GM12874 (cell line): ENCODE data around the gene MYD88.

Source experiments
- TF ChIP-seq, protein P1 (sequence below): IDR thresholded peaks from 2 replicates; pipeline ENCODE4 v1.5.1; 2011; ENCODE audit warnings: low read depth, mild to moderate bottlenecking, control low read depth, low read length, moderate library complexity; ENCODE audit not compliant: insufficient read depth

The MYD88 gene

GRCh38 chr3:38114875-38115644 is 23.4 kb upstream of the MYD88 start:
- TF ChIP-seq, protein P1, sequence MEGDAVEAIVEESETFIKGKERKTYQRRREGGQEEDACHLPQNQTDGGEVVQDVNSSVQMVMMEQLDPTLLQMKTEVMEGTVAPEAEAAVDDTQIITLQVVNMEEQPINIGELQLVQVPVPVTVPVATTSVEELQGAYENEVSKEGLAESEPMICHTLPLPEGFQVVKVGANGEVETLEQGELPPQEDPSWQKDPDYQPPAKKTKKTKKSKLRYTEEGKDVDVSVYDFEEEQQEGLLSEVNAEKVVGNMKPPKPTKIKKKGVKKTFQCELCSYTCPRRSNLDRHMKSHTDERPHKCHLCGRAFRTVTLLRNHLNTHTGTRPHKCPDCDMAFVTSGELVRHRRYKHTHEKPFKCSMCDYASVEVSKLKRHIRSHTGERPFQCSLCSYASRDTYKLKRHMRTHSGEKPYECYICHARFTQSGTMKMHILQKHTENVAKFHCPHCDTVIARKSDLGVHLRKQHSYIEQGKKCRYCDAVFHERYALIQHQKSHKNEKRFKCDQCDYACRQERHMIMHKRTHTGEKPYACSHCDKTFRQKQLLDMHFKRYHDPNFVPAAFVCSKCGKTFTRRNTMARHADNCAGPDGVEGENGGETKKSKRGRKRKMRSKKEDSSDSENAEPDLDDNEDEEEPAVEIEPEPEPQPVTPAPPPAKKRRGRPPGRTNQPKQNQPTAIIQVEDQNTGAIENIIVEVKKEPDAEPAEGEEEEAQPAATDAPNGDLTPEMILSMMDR = no peak

GRCh38 chr3:38115645-38116427 is 22.6 kb upstream of the MYD88 start:
- TF ChIP-seq, protein P1 = no peak

- TF ChIP-seq, protein P1 = 0 out of 2 replicates have a peak, but pooled peaks have one; percentile 19
These were observed 21.8 kb upstream of the MYD88 start for GRCh38 chr3:38116471-38117162.

DNA sequence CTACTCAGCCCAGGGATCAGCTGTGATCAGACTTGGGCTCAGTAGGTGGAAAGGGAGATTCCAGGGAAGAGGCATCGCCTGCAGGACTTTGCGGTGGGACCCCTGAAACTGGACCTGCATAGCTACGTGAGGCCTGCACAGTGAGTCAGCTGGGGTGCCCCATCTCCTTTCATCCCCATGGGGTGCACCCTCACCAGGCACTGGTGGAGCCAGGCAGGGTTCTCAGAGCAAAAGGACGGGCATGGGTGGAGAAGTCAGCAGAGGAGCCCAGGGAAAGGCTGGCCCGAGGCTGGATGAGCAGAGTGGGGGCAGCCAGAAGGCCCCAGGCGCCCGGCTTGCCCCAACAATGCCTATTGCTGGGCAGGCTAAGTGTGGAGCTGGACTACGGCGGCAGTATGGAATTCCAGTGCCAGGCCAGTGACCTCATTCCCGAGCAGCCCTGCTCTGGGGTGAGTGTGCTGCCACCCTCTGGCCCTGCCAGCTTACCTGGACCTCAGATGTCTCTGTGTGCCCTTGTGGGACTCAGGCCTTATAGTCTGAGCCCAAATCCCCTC is 21.2 kb upstream of the MYD88 start:
- TF ChIP-seq, protein P1 = no peak

- TF ChIP-seq, protein P1 = peak; percentile 97
These were observed 20.6 kb upstream of the MYD88 start for GRCh38 chr3:38117748-38118420.

DNA sequence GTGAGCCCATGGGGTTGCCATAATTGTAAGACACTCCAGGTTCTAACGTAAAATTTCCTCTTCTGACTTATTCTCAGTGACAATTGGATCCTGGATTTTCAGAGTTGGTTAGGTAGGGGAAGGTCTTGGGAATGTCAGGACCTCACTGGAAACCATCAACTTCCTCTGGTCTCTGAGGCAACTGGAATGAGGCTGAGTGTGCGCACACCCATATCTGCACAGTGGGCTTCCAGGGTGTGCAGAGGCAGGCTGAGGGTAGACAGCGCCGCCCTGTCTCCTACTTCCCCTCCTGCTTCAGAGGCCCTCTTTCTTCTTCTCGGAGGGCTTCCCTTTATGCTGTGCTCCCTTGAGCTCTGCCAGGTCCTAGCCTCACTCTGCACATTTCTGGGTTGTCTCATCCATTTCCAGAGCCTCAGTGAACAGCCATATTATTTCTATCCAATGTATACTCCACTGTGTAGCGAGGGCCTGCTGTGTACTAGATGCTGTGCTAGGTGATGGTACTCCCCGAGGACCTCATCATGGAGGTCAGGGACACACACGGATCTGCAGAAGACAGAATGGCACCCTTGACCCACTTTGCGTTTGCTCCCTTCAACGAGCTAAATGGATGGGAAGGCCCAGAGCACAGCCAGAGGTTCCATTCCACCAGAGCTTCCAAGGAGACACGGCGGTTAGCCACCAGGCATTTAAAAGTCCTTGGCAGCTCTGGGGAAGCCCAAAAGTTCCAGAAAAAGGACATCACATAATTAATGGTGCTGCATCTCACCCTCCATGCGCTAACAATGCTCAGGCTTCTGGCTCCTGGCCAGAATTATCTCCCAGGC is 19.8 kb upstream of the MYD88 start:
- TF ChIP-seq, protein P1 = no peak
